GM12873 (cell line): ENCODE results near the gene PIK3CB.

ENCODE experiments used
- TF ChIP-seq, protein P1 (sequence below): IDR thresholded peaks from 2 replicates; pipeline ENCODE4 v1.5.1; 2012; ENCODE audit warnings: low read depth, mild to moderate bottlenecking, moderate library complexity, low read length, control low read depth; ENCODE audit not compliant: insufficient read depth; ENCODE audit errors: missing control alignments

The PIK3CB gene

DNA sequence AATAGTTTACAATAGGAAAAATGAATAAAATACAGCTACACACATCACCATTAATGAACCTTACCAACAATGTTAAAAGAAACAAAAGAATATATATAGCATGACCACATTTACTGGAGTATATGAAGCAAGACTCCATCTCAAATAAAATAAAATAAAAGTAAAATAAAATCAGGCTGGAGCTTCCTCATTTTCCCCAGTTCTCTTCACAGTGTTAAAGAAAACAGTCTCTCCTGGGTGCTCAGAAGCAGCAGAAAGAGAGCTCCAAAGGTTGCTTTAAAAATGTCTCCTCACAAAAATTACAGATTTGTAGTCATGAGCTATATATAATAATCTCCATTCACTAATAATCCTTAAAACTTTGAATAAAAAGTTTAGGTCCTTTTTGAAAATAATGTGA lies 48.8 kb downstream of the PIK3CB start:
- TF ChIP-seq, protein P1, sequence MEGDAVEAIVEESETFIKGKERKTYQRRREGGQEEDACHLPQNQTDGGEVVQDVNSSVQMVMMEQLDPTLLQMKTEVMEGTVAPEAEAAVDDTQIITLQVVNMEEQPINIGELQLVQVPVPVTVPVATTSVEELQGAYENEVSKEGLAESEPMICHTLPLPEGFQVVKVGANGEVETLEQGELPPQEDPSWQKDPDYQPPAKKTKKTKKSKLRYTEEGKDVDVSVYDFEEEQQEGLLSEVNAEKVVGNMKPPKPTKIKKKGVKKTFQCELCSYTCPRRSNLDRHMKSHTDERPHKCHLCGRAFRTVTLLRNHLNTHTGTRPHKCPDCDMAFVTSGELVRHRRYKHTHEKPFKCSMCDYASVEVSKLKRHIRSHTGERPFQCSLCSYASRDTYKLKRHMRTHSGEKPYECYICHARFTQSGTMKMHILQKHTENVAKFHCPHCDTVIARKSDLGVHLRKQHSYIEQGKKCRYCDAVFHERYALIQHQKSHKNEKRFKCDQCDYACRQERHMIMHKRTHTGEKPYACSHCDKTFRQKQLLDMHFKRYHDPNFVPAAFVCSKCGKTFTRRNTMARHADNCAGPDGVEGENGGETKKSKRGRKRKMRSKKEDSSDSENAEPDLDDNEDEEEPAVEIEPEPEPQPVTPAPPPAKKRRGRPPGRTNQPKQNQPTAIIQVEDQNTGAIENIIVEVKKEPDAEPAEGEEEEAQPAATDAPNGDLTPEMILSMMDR, result no peak

DNA sequence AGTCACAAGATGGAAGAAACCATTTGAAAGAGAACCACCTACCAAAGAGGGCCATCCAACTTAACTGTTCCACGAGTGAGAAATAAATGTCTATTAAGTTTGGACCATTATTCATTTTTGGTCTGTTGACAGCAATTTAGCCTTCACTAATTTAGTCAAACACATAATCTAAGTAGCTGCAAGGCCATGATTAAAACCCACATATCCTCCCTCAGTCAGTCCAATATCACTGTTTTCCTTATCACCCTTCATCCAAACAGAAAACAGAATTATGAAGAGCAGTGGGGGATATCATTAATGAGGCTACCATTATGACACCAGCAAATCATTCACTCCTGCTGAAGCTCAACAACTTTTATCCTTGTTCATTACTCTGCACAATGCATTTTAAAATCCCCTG lies 52.0 kb downstream of the PIK3CB start:
- TF ChIP-seq, protein P1, result no peak

DNA sequence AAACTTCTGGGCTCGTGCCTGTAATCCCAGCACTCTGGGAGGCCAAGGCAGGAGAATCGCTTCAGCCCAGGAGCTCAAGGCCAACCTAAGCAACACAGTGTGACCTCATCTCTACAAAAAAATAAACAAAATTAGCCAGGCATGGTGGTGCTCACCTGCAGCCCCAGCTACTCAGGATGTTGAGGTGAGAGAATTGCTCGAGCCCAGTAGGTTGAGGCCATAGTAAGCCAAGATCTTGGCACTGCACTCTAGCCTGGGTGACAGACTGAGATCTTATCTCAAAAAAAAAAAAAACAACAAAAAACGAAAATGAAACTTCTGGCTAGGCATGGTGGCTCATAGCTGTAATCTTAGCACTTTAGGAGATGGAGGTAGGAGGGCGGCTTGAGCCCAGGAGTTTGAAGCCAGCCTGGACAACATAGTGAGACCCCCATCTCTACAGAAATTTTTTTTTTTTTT lies 53.7 kb downstream of the PIK3CB start:
- TF ChIP-seq, protein P1, result no peak

DNA sequence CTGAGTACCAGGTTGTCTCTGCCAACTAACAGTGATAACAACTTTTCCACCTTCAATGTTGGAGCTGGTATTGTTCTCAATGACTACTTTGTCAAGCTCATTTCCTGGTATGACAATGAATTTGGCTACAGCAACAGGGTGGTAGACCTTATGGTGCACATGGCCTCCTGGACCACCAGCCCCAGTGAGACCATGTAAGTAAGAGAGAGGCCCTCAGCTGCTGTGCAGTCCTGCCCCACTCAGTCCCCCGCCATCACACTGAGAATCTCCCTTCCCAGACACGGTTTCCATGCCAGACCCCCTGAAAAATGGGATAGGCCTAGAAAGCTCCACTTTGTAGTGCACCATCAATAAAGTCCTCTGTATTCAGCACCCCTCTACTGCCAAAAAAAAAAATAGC lies 56.1 kb downstream of the PIK3CB start:
- TF ChIP-seq, protein P1, result no peak

DNA sequence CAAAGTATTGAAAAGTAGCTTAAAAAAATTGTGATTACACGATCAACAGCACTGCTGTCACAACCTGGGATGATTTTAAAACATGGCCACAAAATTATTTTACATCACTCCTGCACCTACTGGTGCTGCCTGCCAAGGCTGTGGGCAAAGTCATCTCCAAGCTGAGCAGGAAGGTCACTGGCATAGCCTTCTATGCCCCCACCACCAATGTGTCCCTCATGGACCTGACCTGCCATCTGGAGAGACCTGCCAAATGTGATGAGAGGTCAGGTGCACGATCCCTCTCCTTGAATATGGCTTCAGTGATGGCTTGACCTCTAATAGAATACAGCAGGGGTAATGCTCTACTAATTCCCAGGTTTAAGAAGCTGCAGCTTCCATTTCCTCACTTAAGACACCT lies 57.8 kb downstream of the PIK3CB start:
- TF ChIP-seq, protein P1, result no peak

DNA sequence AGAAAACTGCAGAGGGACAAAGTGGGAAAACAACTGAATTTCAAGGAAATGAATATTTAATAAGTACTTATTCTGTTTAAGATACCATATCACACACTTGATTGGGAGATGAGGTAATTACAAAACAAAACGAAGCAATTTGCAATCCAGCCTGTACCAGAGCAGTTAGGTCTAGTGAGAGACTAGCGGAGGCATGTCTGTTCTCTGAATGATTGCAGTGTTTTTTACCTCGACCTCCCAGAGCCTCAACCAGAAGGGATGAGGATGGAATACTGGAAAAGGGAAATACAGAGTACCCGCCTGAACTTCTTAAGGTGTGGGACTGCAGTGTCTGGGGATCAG lies 59.5 kb downstream of the PIK3CB start:
- TF ChIP-seq, protein P1, result no peak

DNA sequence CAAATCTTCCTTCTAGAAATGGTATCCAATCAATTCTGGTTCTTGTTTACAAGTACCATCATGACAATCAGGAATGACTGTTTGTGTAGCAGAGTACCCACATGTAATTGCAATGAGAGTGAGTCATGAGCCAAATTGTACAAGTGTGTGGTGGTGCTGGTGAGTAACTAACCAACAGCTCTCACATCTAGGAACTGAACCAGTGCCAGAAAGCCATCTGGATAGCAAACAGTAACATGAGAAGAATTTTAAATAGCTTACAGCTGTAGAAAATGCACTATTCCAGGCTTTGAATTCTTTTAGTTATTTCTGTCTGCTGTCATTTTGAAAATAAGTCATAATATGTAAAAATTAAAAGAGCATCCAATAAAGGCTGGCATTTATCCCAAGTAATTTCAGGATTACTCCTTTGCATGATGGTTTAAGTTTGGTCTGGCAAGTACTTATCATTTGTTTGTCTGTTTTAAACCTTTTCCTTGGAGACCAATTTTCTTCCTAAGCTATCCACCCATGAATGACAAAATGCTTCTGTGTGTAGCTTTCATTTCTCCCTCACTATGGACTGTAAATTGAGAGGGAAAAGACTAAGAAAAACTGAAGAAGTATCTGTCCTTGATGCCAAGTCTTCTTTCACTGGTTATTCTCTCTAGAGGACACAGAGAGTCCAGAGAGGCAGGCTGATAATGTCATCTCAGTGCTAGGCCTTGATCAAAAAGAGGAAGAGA lies 60.0 kb downstream of the PIK3CB start:
- TF ChIP-seq, protein P1, result no peak
